Measurements from ENCODE around the gene C1orf105. TPM values are rescaled to one million over a fixed set of nuclear protein-coding genes. Genes with fewer than 3 reads are reported as not detected.

The C1orf105 gene
- total and polyA plus RNA-seq, 2 of the 13 experiments (the other 11 are each of a cell fraction or from before 2014, with no cell fraction given): 0.15 to 0.45 TPM

DNA sequence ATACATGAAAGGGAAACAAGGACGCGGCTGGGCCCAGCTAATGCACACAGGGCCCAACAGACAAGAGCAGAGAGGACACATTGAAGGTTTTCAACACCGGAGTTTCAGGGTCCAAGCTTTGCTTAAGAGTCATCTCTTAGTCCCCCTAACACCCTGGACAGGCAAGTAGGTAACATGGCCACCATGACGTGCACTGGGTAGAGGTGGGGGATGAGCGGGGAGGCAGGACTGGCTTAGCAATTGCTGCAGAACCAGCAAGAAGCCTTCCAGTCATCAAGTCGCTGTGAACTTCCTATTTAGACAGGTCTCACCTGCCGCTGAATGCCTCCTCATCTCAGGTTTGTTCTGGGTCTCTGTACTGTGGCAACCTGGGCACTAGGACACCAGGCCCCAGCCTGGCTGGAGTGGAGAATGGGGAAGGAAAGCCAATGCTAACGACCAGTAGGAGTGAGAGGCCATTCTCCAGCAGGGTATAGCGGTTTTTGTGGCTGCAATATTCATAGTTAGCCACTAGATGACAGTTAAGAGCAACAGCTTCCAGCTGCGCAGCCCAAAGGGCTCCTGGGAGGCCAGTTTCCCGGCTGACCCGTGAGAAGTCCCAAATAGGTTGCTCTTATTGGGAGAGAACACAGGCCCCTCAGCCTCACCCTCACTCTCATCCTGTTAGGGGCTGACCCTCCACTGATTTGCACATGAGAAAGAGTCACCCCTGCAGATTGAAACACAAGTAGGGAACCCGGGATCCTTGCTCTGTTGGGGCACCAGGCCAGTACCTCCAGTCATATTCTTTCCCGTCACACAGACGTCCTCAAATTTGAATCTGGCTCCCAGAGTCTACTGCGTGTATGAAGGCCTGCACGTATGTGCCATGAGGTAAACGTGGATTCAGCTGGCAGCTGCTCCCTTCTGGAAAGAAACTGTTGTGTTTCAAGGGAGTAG, 29.4 kb downstream of the C1orf105 start (continued):
- TF ChIP-seq, protein P1, sequence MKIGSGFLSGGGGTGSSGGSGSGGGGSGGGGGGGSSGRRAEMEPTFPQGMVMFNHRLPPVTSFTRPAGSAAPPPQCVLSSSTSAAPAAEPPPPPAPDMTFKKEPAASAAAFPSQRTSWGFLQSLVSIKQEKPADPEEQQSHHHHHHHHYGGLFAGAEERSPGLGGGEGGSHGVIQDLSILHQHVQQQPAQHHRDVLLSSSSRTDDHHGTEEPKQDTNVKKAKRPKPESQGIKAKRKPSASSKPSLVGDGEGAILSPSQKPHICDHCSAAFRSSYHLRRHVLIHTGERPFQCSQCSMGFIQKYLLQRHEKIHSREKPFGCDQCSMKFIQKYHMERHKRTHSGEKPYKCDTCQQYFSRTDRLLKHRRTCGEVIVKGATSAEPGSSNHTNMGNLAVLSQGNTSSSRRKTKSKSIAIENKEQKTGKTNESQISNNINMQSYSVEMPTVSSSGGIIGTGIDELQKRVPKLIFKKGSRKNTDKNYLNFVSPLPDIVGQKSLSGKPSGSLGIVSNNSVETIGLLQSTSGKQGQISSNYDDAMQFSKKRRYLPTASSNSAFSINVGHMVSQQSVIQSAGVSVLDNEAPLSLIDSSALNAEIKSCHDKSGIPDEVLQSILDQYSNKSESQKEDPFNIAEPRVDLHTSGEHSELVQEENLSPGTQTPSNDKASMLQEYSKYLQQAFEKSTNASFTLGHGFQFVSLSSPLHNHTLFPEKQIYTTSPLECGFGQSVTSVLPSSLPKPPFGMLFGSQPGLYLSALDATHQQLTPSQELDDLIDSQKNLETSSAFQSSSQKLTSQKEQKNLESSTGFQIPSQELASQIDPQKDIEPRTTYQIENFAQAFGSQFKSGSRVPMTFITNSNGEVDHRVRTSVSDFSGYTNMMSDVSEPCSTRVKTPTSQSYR (CRISPR knock-in tag; IDR thresholded peaks at IDR 0.05; ENCODE audit: borderline replicate concordance): peak; percentile 33; the same call in 1 of the 2 replicates
- no peak for TF ChIP-seq FIP1L1 (IDR thresholded peaks at IDR 0.05; ENCODE audit: borderline replicate concordance, insufficient read depth, low read depth, low read length)
- TF ChIP-seq, protein P2, sequence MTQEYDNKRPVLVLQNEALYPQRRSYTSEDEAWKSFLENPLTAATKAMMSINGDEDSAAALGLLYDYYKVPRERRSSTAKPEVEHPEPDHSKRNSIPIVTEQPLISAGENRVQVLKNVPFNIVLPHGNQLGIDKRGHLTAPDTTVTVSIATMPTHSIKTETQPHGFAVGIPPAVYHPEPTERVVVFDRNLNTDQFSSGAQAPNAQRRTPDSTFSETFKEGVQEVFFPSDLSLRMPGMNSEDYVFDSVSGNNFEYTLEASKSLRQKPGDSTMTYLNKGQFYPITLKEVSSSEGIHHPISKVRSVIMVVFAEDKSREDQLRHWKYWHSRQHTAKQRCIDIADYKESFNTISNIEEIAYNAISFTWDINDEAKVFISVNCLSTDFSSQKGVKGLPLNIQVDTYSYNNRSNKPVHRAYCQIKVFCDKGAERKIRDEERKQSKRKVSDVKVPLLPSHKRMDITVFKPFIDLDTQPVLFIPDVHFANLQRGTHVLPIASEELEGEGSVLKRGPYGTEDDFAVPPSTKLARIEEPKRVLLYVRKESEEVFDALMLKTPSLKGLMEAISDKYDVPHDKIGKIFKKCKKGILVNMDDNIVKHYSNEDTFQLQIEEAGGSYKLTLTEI (CRISPR knock-in tag; conservative IDR thresholded peaks at IDR 0.05): no peak
- no peak for TF ChIP-seq HNRNPL (IDR thresholded peaks at IDR 0.05; ENCODE audit: low read depth, low read length)
- TF ChIP-seq SETDB1 (CRISPR knock-in tag; IDR thresholded peaks at IDR 0.05; ENCODE audit: borderline replicate concordance): no peak
- TF ChIP-seq, protein P3, sequence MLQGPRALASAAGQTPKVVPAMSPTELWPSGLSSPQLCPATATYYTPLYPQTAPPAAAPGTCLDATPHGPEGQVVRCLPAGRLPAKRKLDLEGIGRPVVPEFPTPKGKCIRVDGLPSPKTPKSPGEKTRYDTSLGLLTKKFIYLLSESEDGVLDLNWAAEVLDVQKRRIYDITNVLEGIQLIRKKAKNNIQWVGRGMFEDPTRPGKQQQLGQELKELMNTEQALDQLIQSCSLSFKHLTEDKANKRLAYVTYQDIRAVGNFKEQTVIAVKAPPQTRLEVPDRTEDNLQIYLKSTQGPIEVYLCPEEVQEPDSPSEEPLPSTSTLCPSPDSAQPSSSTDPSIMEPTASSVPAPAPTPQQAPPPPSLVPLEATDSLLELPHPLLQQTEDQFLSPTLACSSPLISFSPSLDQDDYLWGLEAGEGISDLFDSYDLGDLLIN (CRISPR knock-in tag; IDR thresholded peaks at IDR 0.05; ENCODE audit: borderline replicate concordance): no peak
- TF ChIP-seq, protein P4, sequence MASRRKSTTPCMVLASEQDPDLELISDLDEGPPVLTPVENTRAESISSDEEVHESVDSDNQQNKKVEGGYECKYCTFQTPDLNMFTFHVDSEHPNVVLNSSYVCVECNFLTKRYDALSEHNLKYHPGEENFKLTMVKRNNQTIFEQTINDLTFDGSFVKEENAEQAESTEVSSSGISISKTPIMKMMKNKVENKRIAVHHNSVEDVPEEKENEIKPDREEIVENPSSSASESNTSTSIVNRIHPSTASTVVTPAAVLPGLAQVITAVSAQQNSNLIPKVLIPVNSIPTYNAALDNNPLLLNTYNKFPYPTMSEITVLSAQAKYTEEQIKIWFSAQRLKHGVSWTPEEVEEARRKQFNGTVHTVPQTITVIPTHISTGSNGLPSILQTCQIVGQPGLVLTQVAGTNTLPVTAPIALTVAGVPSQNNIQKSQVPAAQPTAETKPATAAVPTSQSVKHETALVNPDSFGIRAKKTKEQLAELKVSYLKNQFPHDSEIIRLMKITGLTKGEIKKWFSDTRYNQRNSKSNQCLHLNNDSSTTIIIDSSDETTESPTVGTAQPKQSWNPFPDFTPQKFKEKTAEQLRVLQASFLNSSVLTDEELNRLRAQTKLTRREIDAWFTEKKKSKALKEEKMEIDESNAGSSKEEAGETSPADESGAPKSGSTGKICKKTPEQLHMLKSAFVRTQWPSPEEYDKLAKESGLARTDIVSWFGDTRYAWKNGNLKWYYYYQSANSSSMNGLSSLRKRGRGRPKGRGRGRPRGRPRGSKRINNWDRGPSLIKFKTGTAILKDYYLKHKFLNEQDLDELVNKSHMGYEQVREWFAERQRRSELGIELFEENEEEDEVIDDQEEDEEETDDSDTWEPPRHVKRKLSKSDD (CRISPR knock-in tag; IDR thresholded peaks at IDR 0.05; ENCODE audit: low read depth): peak; percentile 55
- peak; percentile 84; the same call in 1 of the 2 replicates for TF ChIP-seq SIN3A (IDR thresholded peaks at IDR 0.05; ENCODE audit: borderline replicate concordance, low read depth, low read length)
- TF ChIP-seq ZNF547 (CRISPR knock-in tag; IDR thresholded peaks at IDR 0.05): no peak
- TF ChIP-seq ZNF570 (CRISPR knock-in tag; IDR thresholded peaks at IDR 0.05; ENCODE audit: borderline replicate concordance): no peak
- TF ChIP-seq ZNF441 (CRISPR knock-in tag; IDR thresholded peaks at IDR 0.05; ENCODE audit: borderline replicate concordance): no peak

All from HepG2 (cell line).